Neural cell (in vitro differentiated cells): Measurements from ENCODE around the gene UBE4B. TPM values are rescaled to one million over a fixed set of nuclear protein-coding genes. Genes with fewer than 3 reads are reported as not detected.
"Not testable (repeated sequence)": the region's sequence is repeated elsewhere in the genome, so short reads cannot be mapped to it uniquely, and the experiment has no call there.

Source experiments
- H2AFZ ChIP-seq: fragments of 200-600, 300-800 bp; sonication (generic), shearing (Covaris generic); 2 replicates; pipeline ENCODE4 v1.6.0; 2014; ENCODE audit warnings: low read depth, mild to moderate bottlenecking, antibody characterized with exemption, low read length, moderate library complexity
- H3F3A ChIP-seq: fragments of 200-600 bp; shearing (Covaris generic); 2 replicates; pipeline ENCODE4 v1.6.1; 2016; ENCODE audit warnings: mild to moderate bottlenecking, moderate library complexity, mixed read lengths, antibody characterized with exemption, low read length; ENCODE audit not compliant: insufficient read depth, poor library complexity, severe bottlenecking
- H3K27ac ChIP-seq: fragments of 200-600, 300-800 bp; sonication (generic), shearing (Covaris generic); 2 replicates; pipeline ENCODE4 v1.5.1; 2014; ENCODE audit warnings: mild to moderate bottlenecking, low read length, moderate library complexity
- H3K27me3 ChIP-seq: fragments of 300-800, 200-600 bp; sonication (generic), shearing (Covaris generic); 2 replicates; pipeline ENCODE4 v1.6.0; 2014; ENCODE audit warnings: mild to moderate bottlenecking, low read depth, low read length, moderate library complexity; ENCODE audit not compliant: insufficient read depth
- H3K36me3 ChIP-seq: fragments of 300-800, 200-600 bp; sonication (generic), shearing (Covaris generic); 2 replicates; pipeline ENCODE4 v1.5.1; 2014; ENCODE audit warnings: mild to moderate bottlenecking, antibody characterized with exemption, low read length, moderate library complexity; ENCODE audit not compliant: insufficient read depth
- H3K4me2 ChIP-seq: fragments of 300-800, 200-600 bp; sonication (generic), shearing (Covaris generic); 2 replicates; pipeline ENCODE4 v1.6.0; 2014; ENCODE audit warnings: mild to moderate bottlenecking, low read length
- H3K4me3 ChIP-seq: fragments of 300-800, 200-600 bp; sonication (generic), shearing (Covaris generic); 2 replicates; pipeline ENCODE4 v1.5.1; 2014; ENCODE audit warnings: mild to moderate bottlenecking, low read length, moderate library complexity
- H3K79me2 ChIP-seq: fragments of 200-600 bp; shearing (Covaris generic); replicated peaks from 2 replicates; pipeline ENCODE4 v1.6.0; 2014; ENCODE audit warnings: mild to moderate bottlenecking, low read length, moderate library complexity; ENCODE audit not compliant: insufficient read depth
- H3K9ac ChIP-seq: fragments of 300-800, 200-600 bp; sonication (generic), shearing (Covaris generic); 2 replicates; pipeline ENCODE4 v1.6.1; 2016; ENCODE audit warnings: mild to moderate bottlenecking, low read length, mixed read lengths
- H3K9me2 ChIP-seq: fragments of 200-600 bp; shearing (Covaris generic); 2 replicates; pipeline ENCODE4 v1.6.1; 2016; ENCODE audit warnings: mild to moderate bottlenecking, low read length, mixed read lengths; ENCODE audit not compliant: insufficient read depth
- H3K9me3 ChIP-seq: fragments of 200-600, 300-800 bp; sonication (generic), shearing (Covaris generic); 2 replicates; pipeline ENCODE4 v1.6.1; 2016; ENCODE audit warnings: mild to moderate bottlenecking, mixed run types, low read length, moderate library complexity, mixed read lengths
- H4K20me1 ChIP-seq: fragments of 200-600 bp; shearing (Covaris generic); 2 replicates; pipeline ENCODE4 v1.6.1; 2016; ENCODE audit warnings: mild to moderate bottlenecking, mixed run types; ENCODE audit not compliant: insufficient read depth
- CTCF ChIP-seq: fragments of 450-650 bp; IDR thresholded peaks from 2 replicates; pipeline ENCODE4 v1.5.1; 2014; ENCODE audit warnings: antibody characterized with exemption, mild to moderate bottlenecking, moderate library complexity; ENCODE audit not compliant: poor library complexity, severe bottlenecking
- EP300 ChIP-seq: fragments of 450-650 bp; conservative IDR thresholded peaks from 2 replicates; pipeline ENCODE4 v1.6.1; 2014; ENCODE audit warnings: antibody characterized with exemption, mild to moderate bottlenecking, moderate library complexity; ENCODE audit not compliant: poor library complexity, severe bottlenecking
- EZH2 ChIP-seq: fragments of 200-600, 300-800 bp; shearing (Covaris generic), sonication (generic); IDR thresholded peaks from 2 replicates; pipeline ENCODE4 v1.6.1; 2014; ENCODE audit warnings: antibody characterized with exemption, low read length, borderline replicate concordance, mild to moderate bottlenecking; ENCODE audit not compliant: insufficient read depth, poor library complexity, severe bottlenecking
- MXI1 ChIP-seq: fragments of 450-650 bp; conservative IDR thresholded peaks from 2 replicates; pipeline ENCODE4 v1.6.1; 2014; ENCODE audit warnings: antibody characterized with exemption, mild to moderate bottlenecking; ENCODE audit not compliant: poor library complexity, severe bottlenecking
- POLR2AphosphoS5 ChIP-seq: IDR thresholded peaks from 2 replicates; pipeline ENCODE4 v1.6.1; 2012
- RAD21 ChIP-seq: fragments of 450-650 bp; conservative IDR thresholded peaks from 2 replicates; pipeline ENCODE4 v1.6.1; 2014; ENCODE audit warnings: antibody characterized with exemption, mild to moderate bottlenecking, moderate library complexity
- SMC3 ChIP-seq: fragments of 450-650 bp; conservative IDR thresholded peaks from 2 replicates; pipeline ENCODE4 v1.6.1; 2014; ENCODE audit warnings: antibody characterized with exemption, mild to moderate bottlenecking, moderate library complexity; ENCODE audit not compliant: poor library complexity
- TAF1 ChIP-seq: IDR thresholded peaks from 2 replicates; pipeline ENCODE4 v1.6.1; 2012; ENCODE audit warnings: low read depth
- polyA plus RNA-seq: library from polyadenylated mRNA; depleted of rRNA; stranded (reverse); fragments of >200 nt; gene quantifications from 2 replicates; pipeline ENCODE4 v1.2.3, GENCODE V29; 2014
- TF ChIP-seq, protein P1 (sequence below): IDR thresholded peaks from 2 replicates; pipeline ENCODE4 v1.6.1; 2012; ENCODE audit warnings: borderline replicate concordance

Gene UBE4B
- polyA plus RNA-seq, 1 donor from 2014 or later: 28.9 TPM

DNA sequence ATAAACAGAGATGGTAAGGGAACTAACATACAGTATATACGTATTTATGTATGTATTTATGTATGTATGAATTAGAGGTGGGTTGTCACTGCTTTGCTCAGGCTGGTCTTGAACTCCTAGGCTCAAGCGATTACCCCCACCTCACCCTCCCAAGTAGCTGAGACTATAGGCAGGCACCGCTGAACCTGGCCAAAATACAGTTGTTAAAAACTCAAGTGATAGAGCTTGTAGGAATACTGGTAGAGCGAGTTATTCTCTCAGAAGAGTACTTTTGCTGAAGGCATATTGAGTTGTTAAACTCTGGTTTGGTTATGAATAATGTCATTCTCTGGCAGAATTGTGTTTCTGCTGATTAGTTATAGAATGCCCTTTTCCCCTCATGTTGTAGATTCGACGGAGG lies 38.9 kb downstream of the UBE4B start:
- H3K27ac ChIP-seq: no peak overlapping the region
- no peaks in the 10 kb centered on the region for H3K27me3 ChIP-seq

GRCh38 chr1:10073371-10073770 lies 40.6 kb downstream of the UBE4B start:
- H3K4me2 ChIP-seq, H3K27ac ChIP-seq, H4K20me1 ChIP-seq: not testable (repeated sequence)

More for the DNA sequence above, 38.9 kb downstream of the UBE4B start:
- Histone ChIP-seq H3K4me3 (no peak overlapping the region), H3K4me2 (no peak overlapping the region), H3K9me3 (no peaks in the 10 kb centered on the region), H3K79me2 (no peaks in the 10 kb centered on the region), H3K36me3 (no peaks in the 10 kb centered on the region), H4K20me1 (no peaks in the 10 kb centered on the region), H2AFZ (no peak overlapping the region), H3K9ac (no peak overlapping the region), H3K9me2 (no peaks in the 10 kb centered on the region), H3F3A (no peaks in the 10 kb centered on the region)
- TF ChIP-seq SMC3: no peak
- TF ChIP-seq MXI1: no peak
- TF ChIP-seq, protein P1, sequence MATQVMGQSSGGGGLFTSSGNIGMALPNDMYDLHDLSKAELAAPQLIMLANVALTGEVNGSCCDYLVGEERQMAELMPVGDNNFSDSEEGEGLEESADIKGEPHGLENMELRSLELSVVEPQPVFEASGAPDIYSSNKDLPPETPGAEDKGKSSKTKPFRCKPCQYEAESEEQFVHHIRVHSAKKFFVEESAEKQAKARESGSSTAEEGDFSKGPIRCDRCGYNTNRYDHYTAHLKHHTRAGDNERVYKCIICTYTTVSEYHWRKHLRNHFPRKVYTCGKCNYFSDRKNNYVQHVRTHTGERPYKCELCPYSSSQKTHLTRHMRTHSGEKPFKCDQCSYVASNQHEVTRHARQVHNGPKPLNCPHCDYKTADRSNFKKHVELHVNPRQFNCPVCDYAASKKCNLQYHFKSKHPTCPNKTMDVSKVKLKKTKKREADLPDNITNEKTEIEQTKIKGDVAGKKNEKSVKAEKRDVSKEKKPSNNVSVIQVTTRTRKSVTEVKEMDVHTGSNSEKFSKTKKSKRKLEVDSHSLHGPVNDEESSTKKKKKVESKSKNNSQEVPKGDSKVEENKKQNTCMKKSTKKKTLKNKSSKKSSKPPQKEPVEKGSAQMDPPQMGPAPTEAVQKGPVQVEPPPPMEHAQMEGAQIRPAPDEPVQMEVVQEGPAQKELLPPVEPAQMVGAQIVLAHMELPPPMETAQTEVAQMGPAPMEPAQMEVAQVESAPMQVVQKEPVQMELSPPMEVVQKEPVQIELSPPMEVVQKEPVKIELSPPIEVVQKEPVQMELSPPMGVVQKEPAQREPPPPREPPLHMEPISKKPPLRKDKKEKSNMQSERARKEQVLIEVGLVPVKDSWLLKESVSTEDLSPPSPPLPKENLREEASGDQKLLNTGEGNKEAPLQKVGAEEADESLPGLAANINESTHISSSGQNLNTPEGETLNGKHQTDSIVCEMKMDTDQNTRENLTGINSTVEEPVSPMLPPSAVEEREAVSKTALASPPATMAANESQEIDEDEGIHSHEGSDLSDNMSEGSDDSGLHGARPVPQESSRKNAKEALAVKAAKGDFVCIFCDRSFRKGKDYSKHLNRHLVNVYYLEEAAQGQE: no peak
- TF ChIP-seq EZH2: no peak
- TF ChIP-seq EP300: no peak
- TF ChIP-seq TAF1: no peak
- TF ChIP-seq RAD21: no peak

GRCh38 chr1:10074059-10074851 lies 41.5 kb downstream of the UBE4B start:
- no peak overlapping the region for H3K27ac ChIP-seq
- H3K79me2 ChIP-seq: no peaks in the 10 kb centered on the region
- H3F3A ChIP-seq: no peaks in the 10 kb centered on the region
- no peaks in the 10 kb centered on the region for H3K27me3 ChIP-seq
- no peaks in the 10 kb centered on the region for H3K9me2 ChIP-seq
- no peaks in the 10 kb centered on the region for H3K9me3 ChIP-seq
- H2AFZ ChIP-seq: no peak overlapping the region
- no peak overlapping the region for H3K9ac ChIP-seq
- no peaks in the 10 kb centered on the region for H3K36me3 ChIP-seq
- H3K4me3 ChIP-seq: no peak overlapping the region
- TF ChIP-seq EZH2 (no peak), MXI1 (no peak), RAD21 (no peak), EP300 (no peak), SMC3 (no peak), CTCF (no peak), TAF1 (no peak), POLR2AphosphoS5 (no peak)
- TF ChIP-seq, protein P1: no peak
- H4K20me1 ChIP-seq: no peaks in the 10 kb centered on the region
- H3K4me2 ChIP-seq: no peak overlapping the region

More at GRCh38 chr1:10073371-10073770, 40.6 kb downstream of the UBE4B start:
- H3K9ac ChIP-seq, H2AFZ ChIP-seq, H3F3A ChIP-seq, H3K9me2 ChIP-seq, H3K79me2 ChIP-seq, H3K27me3 ChIP-seq, H3K36me3 ChIP-seq, H3K9me3 ChIP-seq, H3K4me3 ChIP-seq: not testable (repeated sequence)
